ENCODE results near the gene AGO3. TPM values are rescaled to one million over a fixed set of nuclear protein-coding genes. Genes with fewer than 3 reads are reported as not detected.
A peak's percentile ranks its signal among the peaks of the same experiment; 100 is the strongest.

Gene AGO3
- total RNA-seq, 2 donors from 2014 or later: 19.4 to 32.7 TPM

GRCh38 chr1:36085686-36086526 is 155.0 kb downstream of the AGO3 start:
- H3K27me3 ChIP-seq (replicated peaks; ENCODE audit: insufficient read depth): no peaks in the 10 kb centered on the region
- no peaks in the 10 kb centered on the region for H3K36me3 ChIP-seq
- peaks cover 13% of the 10 kb centered on the region for H3K4me1 ChIP-seq (replicated peaks)
- intact Hi-C loops (cut with DNase I): loop anchor here (5.0 kb wide), 1 partner anchor 204 kb away; the partner anchor contains the start of gene AGO1
- 95% methylated on average over 29 of the region's 29 CpGs for WGBS
- no peak overlapping the region for H3K27ac ChIP-seq
- no peak for DNase-seq (ENCODE audit: low spot score)
- no peak overlapping the region for H3K4me3 ChIP-seq
- no peaks in the 10 kb centered on the region for H3K9me3 ChIP-seq
- TF ChIP-seq CTCF (IDR thresholded peaks at IDR 0.05) (no peak), POLR2A (IDR thresholded peaks at IDR 0.05) (no peak), POLR2AphosphoS5 (IDR thresholded peaks at IDR 0.05) (no peak)

GRCh38 chr1:36086529-36087232 is 155.8 kb downstream of the AGO3 start:
- Histone ChIP-seq H3K9me3 (no peaks in the 10 kb centered on the region), H3K4me3 (no peak overlapping the region), H3K27ac (no peak overlapping the region), H3K36me3 (peaks cover 0 to 2% of the 10 kb centered on the region in 2 donors), H3K27me3 (replicated peaks; ENCODE audit: insufficient read depth) (no peaks in the 10 kb centered on the region), H3K4me1 (replicated peaks) (peaks cover 13% of the 10 kb centered on the region)
- intact Hi-C loops (cut with DNase I): loop anchor here (5.0 kb wide), 1 partner anchor 204 kb away; the partner anchor contains the start of gene AGO1
- WGBS: 86% methylated on average over 12 of the region's 12 CpGs
- DNase-seq (ENCODE audit: low spot score): no peak
- TF ChIP-seq CTCF (IDR thresholded peaks at IDR 0.05): no peak
- TF ChIP-seq POLR2AphosphoS5 (IDR thresholded peaks at IDR 0.05): no peak
- TF ChIP-seq POLR2A (IDR thresholded peaks at IDR 0.05): no peak

- Histone ChIP-seq H3K27ac (no peak overlapping the region), H3K4me1 (replicated peaks) (peaks cover 13% of the 10 kb centered on the region), H3K9me3 (no peaks in the 10 kb centered on the region), H3K4me3 (no peak overlapping the region), H3K36me3 (peaks cover under 1 to 6% of the 10 kb centered on the region in 2 donors), H3K27me3 (replicated peaks; ENCODE audit: insufficient read depth) (no peaks in the 10 kb centered on the region)
- DNase-seq (ENCODE audit: low spot score): no peak
- intact Hi-C loops (cut with DNase I): loop anchor here (2.0 to 5.0 kb wide), 2 partner anchors 157 to 205 kb away; partner anchors contain the start of genes AGO1 and AGO3
- no peak for TF ChIP-seq CTCF (IDR thresholded peaks at IDR 0.05)
- no peak for TF ChIP-seq POLR2AphosphoS5 (IDR thresholded peaks at IDR 0.05)
- TF ChIP-seq POLR2A (IDR thresholded peaks at IDR 0.05): no peak
- 90% methylated on average over 29 of the region's 31 CpGs for WGBS
These were observed 156.6 kb downstream of the AGO3 start for GRCh38 chr1:36087233-36088123.

- 20% methylated on average over 6 of the region's 8 CpGs for WGBS
- H3K27ac ChIP-seq: peak overlapping the region; percentile 72 to 90
These were observed 157.3 kb downstream of the AGO3 start for GRCh38 chr1:36088265-36088576.

More at GRCh38 chr1:36088265-36088576, 157.3 kb downstream of the AGO3 start:
- peak overlapping the region; percentile 57 to 89 for H3K4me3 ChIP-seq
- no peaks in the 10 kb centered on the region for H3K9me3 ChIP-seq
- no peak for DNase-seq (ENCODE audit: low spot score)
- H3K27me3 ChIP-seq (replicated peaks; ENCODE audit: insufficient read depth): no peaks in the 10 kb centered on the region
- intact Hi-C loops (cut with DNase I): loop anchor here (2.0 to 5.0 kb wide), 2 partner anchors 157 to 206 kb away; partner anchors contain the start of genes AGO1 and AGO3
- H3K36me3 ChIP-seq: peaks cover 2 to 8% of the 10 kb centered on the region in 2 donors
- H3K4me1 ChIP-seq (replicated peaks): peaks cover 13% of the 10 kb centered on the region
- TF ChIP-seq CTCF (IDR thresholded peaks at IDR 0.05): no peak
- TF ChIP-seq POLR2A (IDR thresholded peaks at IDR 0.05): no peak
- no peak for TF ChIP-seq POLR2AphosphoS5 (IDR thresholded peaks at IDR 0.05)
